CD4-positive, CD25-positive, alpha-beta regulatory T cell (primary cell): Measurements from ENCODE around the gene C19orf38. TPM values are rescaled to one million over a fixed set of nuclear protein-coding genes. Genes with fewer than 3 reads are reported as not detected.

Experiments
- ATAC-seq, 2 donors: fragments of 150-1000 bp; cut with Tn5 transposase; one replicate each; pipeline ENCODE4 v1.10.0; 2021; ENCODE audit warnings: low read depth in 2 of 2, moderate number of reproducible peaks in 2 of 2, moderate library complexity in 1 of 2
- DNase-seq, 3 donors: peaks; one replicate each; pipeline versions ENCODE4 v3.0.0 to v3.0.0-alpha.2; 2012 to 2022; ENCODE audit warnings: mixed read lengths in 1 of 3
- H3K27ac ChIP-seq: one replicate; pipeline ENCODE4 v1.7.0; 2013; ENCODE audit warnings: mild to moderate bottlenecking, low read length; ENCODE audit not compliant: insufficient read depth, poor library complexity, severe bottlenecking
- H3K27me3 ChIP-seq: one replicate; pipeline ENCODE4 v1.7.0; 2013; ENCODE audit warnings: low read length; ENCODE audit not compliant: control insufficient read depth, insufficient read depth
- H3K36me3 ChIP-seq: one replicate; pipeline ENCODE4 v1.7.0; 2013; ENCODE audit warnings: mild to moderate bottlenecking, low read length, moderate library complexity; ENCODE audit not compliant: control insufficient read depth, insufficient read depth
- H3K4me1 ChIP-seq: 2 replicates; pipeline ENCODE4 v1.7.0; 2013; ENCODE audit warnings: mild to moderate bottlenecking, low read length; ENCODE audit not compliant: insufficient read depth, control insufficient read depth, poor library complexity, severe bottlenecking
- H3K4me3 ChIP-seq: one replicate; pipeline ENCODE4 v1.7.0; 2013; ENCODE audit warnings: low read depth, mild to moderate bottlenecking, low read length, moderate library complexity
- H3K9me3 ChIP-seq, 2 experiments: 1 replicate in 1 of 2; 2 replicates in 1 of 2; pipeline ENCODE4 v1.7.0; 2013; ENCODE audit warnings: low read length in 2 of 2, mild to moderate bottlenecking in 1 of 2, moderate library complexity in 1 of 2; ENCODE audit not compliant: control insufficient read depth in 2 of 2
- H3K27ac Mint-ChIP-seq, 3 donors: one replicate each; pipeline ENCODE4 v1.8.0; 2020 to 2022; ENCODE audit warnings: mild to moderate bottlenecking in 3 of 3, mixed read lengths in 3 of 3, moderate library complexity in 2 of 3
- H3K27me3 Mint-ChIP-seq: one replicate; pipeline ENCODE4 v1.8.0; 2022; ENCODE audit warnings: mild to moderate bottlenecking, mixed read lengths
- H3K36me3 Mint-ChIP-seq: one replicate; pipeline ENCODE4 v1.8.0; 2020; ENCODE audit warnings: mixed read lengths
- H3K4me1 Mint-ChIP-seq, 4 donors: one replicate each; pipeline ENCODE4 v1.8.0; 2020 to 2022; ENCODE audit warnings: mixed read lengths in 4 of 4, mild to moderate bottlenecking in 1 of 4
- H3K4me3 Mint-ChIP-seq, 4 donors: one replicate each; pipeline ENCODE4 v1.8.0; 2020 to 2022; ENCODE audit warnings: mild to moderate bottlenecking in 4 of 4, mixed read lengths in 4 of 4, moderate library complexity in 3 of 4
- H3K9me3 Mint-ChIP-seq, 7 donors: one replicate each; pipeline ENCODE4 v1.8.0; 2020 to 2022; ENCODE audit warnings: mixed read lengths in 7 of 7, mild to moderate bottlenecking in 3 of 7, moderate library complexity in 2 of 7
- polyA plus RNA-seq, 4 donors: library from polyadenylated mRNA; unstranded; fragments of 300-500 nt; fragmentation: Illumina TruSeq; gene quantifications; one replicate each; pipeline ENCODE4 v1.2.3, GENCODE V29; 2021
- total RNA-seq: library from RNA; stranded (reverse); gene quantifications from one replicate; pipeline ENCODE4 v1.2.3, GENCODE V29; 2022

Gene C19orf38
- total and polyA plus RNA-seq, 5 donors from 2014 or later, result 0.40 to 1.1 (median 0.58) TPM; not detected in 1

GRCh38 chr19:10887616-10888367 is 39.6 kb downstream of the C19orf38 start:
- Histone ChIP-seq H3K9me3 (no peaks in the 10 kb centered on the region), H3K27ac (no peak overlapping the region), H3K4me1 (no peaks in the 10 kb centered on the region), H3K4me3 (no peak overlapping the region), H3K27me3 (no peaks in the 10 kb centered on the region), H3K36me3 (no peaks in the 10 kb centered on the region)
- no peak overlapping the region for H3K4me3 Mint-ChIP-seq
- peaks cover 0 to 2% (median 0%) of the 10 kb centered on the region in 7 donors for H3K9me3 Mint-ChIP-seq
- H3K27me3 Mint-ChIP-seq, result no peaks in the 10 kb centered on the region
- no peak for DNase-seq
- peaks cover 0 to 20% (median 4%) of the 10 kb centered on the region in 4 donors for H3K4me1 Mint-ChIP-seq
- H3K27ac Mint-ChIP-seq, result no peak overlapping the region
- peak in 1 of 2 donors; percentile 18 for ATAC-seq
- no peaks in the 10 kb centered on the region for H3K36me3 Mint-ChIP-seq

GRCh38 chr19:10888421-10888866 is 40.2 kb downstream of the C19orf38 start:
- no peaks in the 10 kb centered on the region for H3K27me3 Mint-ChIP-seq
- H3K4me3 ChIP-seq, result no peak overlapping the region
- no peaks in the 10 kb centered on the region for H3K27me3 ChIP-seq
- peaks cover 0 to under 1% (median 0%) of the 10 kb centered on the region in 7 donors for H3K9me3 Mint-ChIP-seq
- ATAC-seq (no peak), DNase-seq (no peak)
- H3K27ac ChIP-seq, result no peak overlapping the region
- no peaks in the 10 kb centered on the region for H3K4me1 ChIP-seq
- H3K36me3 ChIP-seq, result no peaks in the 10 kb centered on the region
- H3K4me1 Mint-ChIP-seq, result peaks cover 0 to 20% (median 4%) of the 10 kb centered on the region in 4 donors
- H3K4me3 Mint-ChIP-seq, result no peak overlapping the region
- H3K36me3 Mint-ChIP-seq, result no peaks in the 10 kb centered on the region
- H3K27ac Mint-ChIP-seq, result no peak overlapping the region
- H3K9me3 ChIP-seq, result no peaks in the 10 kb centered on the region

- no peaks in the 10 kb centered on the region for H3K9me3 ChIP-seq
- no peaks in the 10 kb centered on the region for H3K36me3 ChIP-seq
- H3K9me3 Mint-ChIP-seq, result no peaks in the 10 kb centered on the region
- no peak overlapping the region for H3K27ac Mint-ChIP-seq
- no peaks in the 10 kb centered on the region for H3K27me3 Mint-ChIP-seq
- H3K4me1 Mint-ChIP-seq, result peaks cover 0 to 20% (median 5%) of the 10 kb centered on the region in 4 donors
- ATAC-seq (no peak), DNase-seq (no peak)
- no peak overlapping the region for H3K27ac ChIP-seq
- H3K4me1 ChIP-seq, result no peaks in the 10 kb centered on the region
- H3K4me3 ChIP-seq, result no peak overlapping the region
- H3K4me3 Mint-ChIP-seq, result no peak overlapping the region
- H3K36me3 Mint-ChIP-seq, result no peaks in the 10 kb centered on the region
- H3K27me3 ChIP-seq, result no peaks in the 10 kb centered on the region
Measured at GRCh38 chr19:10889880-10890279, 41.7 kb downstream of the C19orf38 start.

- Histone ChIP-seq H3K9me3 (no peaks in the 10 kb centered on the region), H3K27me3 (no peaks in the 10 kb centered on the region), H3K4me1 (no peaks in the 10 kb centered on the region), H3K36me3 (no peaks in the 10 kb centered on the region), H3K4me3 (no peak overlapping the region), H3K27ac (no peak overlapping the region)
- Mint-ChIP-seq H3K9me3 (no peaks in the 10 kb centered on the region), H3K27me3 (no peaks in the 10 kb centered on the region), H3K4me3 (no peak overlapping the region), H3K36me3 (no peaks in the 10 kb centered on the region), H3K4me1 (peaks cover 0 to 22% (median 3%) of the 10 kb centered on the region in 4 donors), H3K27ac (no peak overlapping the region)
- ATAC-seq (no peak), DNase-seq (no peak)
Measured at GRCh38 chr19:10891405-10892086, 43.3 kb downstream of the C19orf38 start.

DNA sequence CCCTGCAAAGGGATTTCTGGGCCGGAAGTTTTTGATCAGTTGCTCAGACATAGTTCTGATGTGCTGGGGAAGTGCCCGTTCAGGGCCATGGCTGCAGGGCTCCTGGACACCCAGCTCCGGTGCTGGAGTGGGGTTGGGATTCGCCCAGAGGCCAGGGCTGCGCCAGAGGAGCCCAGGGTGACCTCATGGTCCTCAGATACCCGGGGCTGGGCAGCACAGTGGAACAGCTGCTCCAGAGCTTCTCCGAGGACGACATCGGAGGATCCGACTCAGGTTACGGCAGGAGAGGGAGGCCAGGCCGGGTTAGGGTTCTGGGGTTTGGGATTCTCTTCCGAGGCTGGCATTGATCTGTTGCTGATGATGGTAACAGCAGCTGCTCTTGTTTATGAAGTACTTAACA is 44.0 kb downstream of the C19orf38 start:
- Mint-ChIP-seq H3K27ac (no peak overlapping the region), H3K4me3 (no peak overlapping the region), H3K27me3 (no peaks in the 10 kb centered on the region), H3K36me3 (no peaks in the 10 kb centered on the region), H3K9me3 (no peaks in the 10 kb centered on the region), H3K4me1 (peaks cover 0 to 26% (median 7%) of the 10 kb centered on the region in 4 donors)
- Histone ChIP-seq H3K36me3 (no peaks in the 10 kb centered on the region), H3K4me1 (no peaks in the 10 kb centered on the region), H3K4me3 (no peak overlapping the region), H3K27ac (no peak overlapping the region), H3K9me3 (no peaks in the 10 kb centered on the region), H3K27me3 (no peaks in the 10 kb centered on the region)
- DNase-seq, result no peak
- no peak for ATAC-seq

DNA sequence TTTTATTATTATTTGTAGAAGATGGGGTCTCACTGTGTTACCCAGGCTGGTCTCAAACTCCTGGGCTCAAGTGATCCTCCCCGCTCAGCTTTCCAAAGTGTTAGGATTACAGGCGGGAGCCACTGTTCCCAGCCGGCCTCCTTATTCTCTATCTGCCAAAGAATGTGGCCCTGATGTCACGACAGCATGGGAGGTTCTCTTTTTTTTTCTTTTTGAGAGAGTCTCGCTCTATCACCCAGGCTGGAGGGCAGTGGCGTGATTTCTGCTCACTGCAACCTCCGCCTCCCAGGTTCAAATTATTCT is 46.6 kb downstream of the C19orf38 start:
- no peak overlapping the region for H3K4me3 ChIP-seq
- no peaks in the 10 kb centered on the region for H3K36me3 ChIP-seq
- no peaks in the 10 kb centered on the region for H3K9me3 Mint-ChIP-seq
- H3K36me3 Mint-ChIP-seq, result no peaks in the 10 kb centered on the region
- H3K27ac ChIP-seq, result no peak overlapping the region
- no peak for DNase-seq
- no peaks in the 10 kb centered on the region for H3K4me1 ChIP-seq
- no peaks in the 10 kb centered on the region for H3K9me3 ChIP-seq
- ATAC-seq, result no peak
- H3K27me3 ChIP-seq, result no peaks in the 10 kb centered on the region
- no peaks in the 10 kb centered on the region for H3K27me3 Mint-ChIP-seq
- no peak overlapping the region for H3K4me3 Mint-ChIP-seq
- peaks cover 0 to 17% (median 7%) of the 10 kb centered on the region in 4 donors for H3K4me1 Mint-ChIP-seq
- peak overlapping the region in 1 of 3 donors; percentile 26 for H3K27ac Mint-ChIP-seq

GRCh38 chr19:10895363-10895762 is 47.1 kb downstream of the C19orf38 start:
- Mint-ChIP-seq H3K27ac (peak overlapping the region in 1 of 3 donors; percentile 36), H3K9me3 (no peaks in the 10 kb centered on the region), H3K4me1 (peaks cover 0 to 20% (median 9%) of the 10 kb centered on the region in 4 donors), H3K4me3 (no peak overlapping the region), H3K36me3 (no peaks in the 10 kb centered on the region), H3K27me3 (no peaks in the 10 kb centered on the region)
- Histone ChIP-seq H3K27me3 (no peaks in the 10 kb centered on the region), H3K9me3 (no peaks in the 10 kb centered on the region), H3K27ac (no peak overlapping the region), H3K36me3 (no peaks in the 10 kb centered on the region), H3K4me3 (no peak overlapping the region), H3K4me1 (no peaks in the 10 kb centered on the region)
- no peak for ATAC-seq
- DNase-seq, result no peak
